Loucy (cell line): ENCODE data around the gene DYRK4.

ENCODE experiments used
- CTCF ChIP-seq: fragments of 200-600 bp; sonication (generic); conservative IDR thresholded peaks from 2 replicates; pipeline ENCODE4 v1.5.1; 2014; ENCODE audit warnings: mild to moderate bottlenecking, antibody characterized with exemption, low read length
- EZH2phosphoT487 ChIP-seq: fragments of 200-600 bp; IDR thresholded peaks from 2 replicates; pipeline ENCODE4 v1.6.1; 2018; ENCODE audit warnings: antibody characterized with exemption, mild to moderate bottlenecking, moderate library complexity, borderline replicate concordance

- TF ChIP-seq CTCF, result no peak
- no peak for TF ChIP-seq EZH2phosphoT487
Measured at GRCh38 chr12:4564818-4565217, 2.8 kb downstream of the DYRK4 start.
